DOHH2 (cell line): ENCODE measurements around the gene NOP16.

Source experiments
- H3F3A ChIP-seq: fragments of 200-600 bp; sonication (generic), shearing (Covaris generic); 2 replicates; pipeline ENCODE4 v1.6.0; 2016; ENCODE audit warnings: antibody characterized with exemption, mild to moderate bottlenecking; ENCODE audit not compliant: control insufficient read depth, insufficient read depth
- H3K27ac ChIP-seq: fragments of 200-600 bp; sonication (generic); 2 replicates; pipeline ENCODE4 v1.5.1; 2014; ENCODE audit warnings: low read depth, mild to moderate bottlenecking, low read length, moderate library complexity
- H3K27me3 ChIP-seq: fragments of 200-600 bp; sonication (generic); 2 replicates; pipeline ENCODE4 v1.6.1; 2014; ENCODE audit warnings: mild to moderate bottlenecking, low read length, mixed read lengths; ENCODE audit not compliant: control insufficient read depth
- H3K36me3 ChIP-seq: fragments of 200-600 bp; sonication (generic); 2 replicates; pipeline ENCODE4 v1.6.1; 2014; ENCODE audit warnings: mild to moderate bottlenecking, low read length, moderate library complexity, mixed read lengths; ENCODE audit not compliant: control insufficient read depth
- H3K4me1 ChIP-seq: fragments of 200-600 bp; sonication (generic); 2 replicates; pipeline ENCODE4 v1.6.1; 2014; ENCODE audit warnings: mild to moderate bottlenecking, low read length, mixed read lengths; ENCODE audit not compliant: control insufficient read depth
- H3K4me2 ChIP-seq: fragments of 200-600 bp; sonication (generic); 2 replicates; pipeline ENCODE4 v1.6.0; 2014; ENCODE audit warnings: mild to moderate bottlenecking, low read length, moderate library complexity
- H3K4me3 ChIP-seq: fragments of 200-600 bp; sonication (generic); 2 replicates; pipeline ENCODE4 v1.5.1; 2014; ENCODE audit warnings: mild to moderate bottlenecking, low read length, mixed read lengths
- H3K79me2 ChIP-seq: fragments of 200-600 bp; sonication (generic); 2 replicates; pipeline ENCODE4 v1.6.1; 2014; ENCODE audit warnings: mild to moderate bottlenecking, low read length, mixed read lengths; ENCODE audit not compliant: control insufficient read depth
- H3K9me2 ChIP-seq: fragments of 200-600 bp; sonication (generic); replicated peaks from 2 replicates; pipeline ENCODE4 v1.6.1; 2014; ENCODE audit warnings: mild to moderate bottlenecking, low read length, mixed read lengths; ENCODE audit not compliant: control insufficient read depth
- H3K9me3 ChIP-seq: fragments of 200-600 bp; sonication (generic); 2 replicates; pipeline ENCODE4 v1.6.1; 2014; ENCODE audit warnings: antibody characterized with exemption, low read length, mixed read lengths; ENCODE audit not compliant: control insufficient read depth, insufficient read depth
- H4K20me1 ChIP-seq: fragments of 200-600 bp; sonication (generic); 2 replicates; pipeline ENCODE4 v1.6.0; 2014; ENCODE audit warnings: low read depth, mild to moderate bottlenecking, antibody characterized with exemption, low read length, moderate library complexity; ENCODE audit not compliant: control insufficient read depth, insufficient read depth
- CTCF ChIP-seq: fragments of 200-600 bp; sonication (generic); IDR thresholded peaks from one replicate; pipeline ENCODE4 v1.5.1; 2014; ENCODE audit warnings: antibody characterized with exemption, mild to moderate bottlenecking, low read depth, low read length; ENCODE audit not compliant: poor library complexity, severe bottlenecking
- EZH2phosphoT487 ChIP-seq: fragments of 200-600 bp; sonication (generic); IDR thresholded peaks from 2 replicates; pipeline ENCODE4 v1.6.1; 2017; ENCODE audit warnings: borderline replicate concordance, mild to moderate bottlenecking, antibody characterized with exemption, low read length, moderate library complexity, mixed read lengths

NOP16 gene

GRCh38 chr5:176392526-176392925 is 4.1 kb upstream of the NOP16 start:
- no peak overlapping the region for H3K4me3 ChIP-seq
- peaks cover 2% of the 10 kb centered on the region; the same call in 1 of the 2 replicates for H4K20me1 ChIP-seq
- peaks cover 34% of the 10 kb centered on the region for H3K79me2 ChIP-seq
- H3K36me3 ChIP-seq, result peaks cover 37% of the 10 kb centered on the region
- H3K9me2 ChIP-seq, result no peaks in the 10 kb centered on the region
- H3K9me3 ChIP-seq, result no peaks in the 10 kb centered on the region
- H3K27me3 ChIP-seq, result no peaks in the 10 kb centered on the region
- no peak overlapping the region for H3K27ac ChIP-seq
- H3K4me2 ChIP-seq, result no peak overlapping the region
- no peaks in the 10 kb centered on the region for H3F3A ChIP-seq
- H3K4me1 ChIP-seq, result peaks cover 7% of the 10 kb centered on the region
- TF ChIP-seq CTCF (no peak), EZH2phosphoT487 (no peak)

- Histone ChIP-seq H4K20me1 (peaks cover 7% of the 10 kb centered on the region; the same call in 1 of the 2 replicates), H3K27me3 (no peaks in the 10 kb centered on the region), H3K9me2 (no peaks in the 10 kb centered on the region), H3K27ac (no peak overlapping the region), H3K9me3 (no peaks in the 10 kb centered on the region), H3K4me1 (peaks cover 11% of the 10 kb centered on the region), H3K4me3 (no peak overlapping the region), H3K4me2 (no peak overlapping the region), H3K79me2 (peaks cover 40% of the 10 kb centered on the region), H3K36me3 (peaks cover 42% of the 10 kb centered on the region), H3F3A (no peaks in the 10 kb centered on the region)
- TF ChIP-seq EZH2phosphoT487, result no peak
- no peak for TF ChIP-seq CTCF
Measured at GRCh38 chr5:176391999-176392398, 3.6 kb upstream of the NOP16 start.

- H3K27me3 ChIP-seq, result no peaks in the 10 kb centered on the region
- H3K4me2 ChIP-seq, result no peak overlapping the region
- peaks cover 45% of the 10 kb centered on the region for H3K79me2 ChIP-seq
- no peak overlapping the region for H3K4me3 ChIP-seq
- peaks cover 8% of the 10 kb centered on the region; the same call in 1 of the 2 replicates for H4K20me1 ChIP-seq
- H3K36me3 ChIP-seq, result peaks cover 48% of the 10 kb centered on the region
- TF ChIP-seq CTCF (no peak), EZH2phosphoT487 (no peak)
- H3F3A ChIP-seq, result no peaks in the 10 kb centered on the region
- no peaks in the 10 kb centered on the region for H3K9me3 ChIP-seq
- H3K9me2 ChIP-seq, result no peaks in the 10 kb centered on the region
- no peak overlapping the region for H3K27ac ChIP-seq
- H3K4me1 ChIP-seq, result peaks cover 16% of the 10 kb centered on the region
Measured at GRCh38 chr5:176391479-176391878, 3.1 kb upstream of the NOP16 start.
